OCI-LY3 (cell line): Measurements from ENCODE around the gene SYT1.

Experiments used
- EZH2phosphoT487 ChIP-seq: fragments of 200-600 bp; shearing (Covaris generic); IDR thresholded peaks from 2 replicates; pipeline ENCODE4 v1.6.1; 2018; ENCODE audit warnings: antibody characterized with exemption, mixed run types, low read depth
- TF ChIP-seq, protein P1 (sequence below): fragments of 200-600, 300-600 bp; sonication (generic); IDR thresholded peaks from 2 replicates; pipeline ENCODE4 v1.5.1; 2014; ENCODE audit warnings: antibody characterized with exemption, low read length, low read depth

DNA sequence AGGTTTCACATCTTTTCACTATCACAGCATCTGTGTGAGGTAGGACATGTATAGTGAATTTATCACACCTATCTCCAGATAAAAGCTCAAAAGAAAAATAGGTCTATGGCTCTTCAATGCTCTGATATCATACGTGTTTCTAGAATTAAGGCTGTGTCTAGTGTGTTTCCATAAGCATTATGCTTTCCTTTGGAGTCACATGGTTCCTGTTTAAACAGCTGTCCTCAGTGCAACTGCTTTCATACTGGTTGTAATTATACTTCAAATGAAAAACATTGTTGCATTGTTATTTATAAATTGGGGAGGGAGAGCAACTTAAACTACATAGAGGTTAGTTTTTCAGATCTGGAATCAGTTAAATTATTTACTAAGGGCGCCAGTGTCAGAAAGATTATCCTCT lies 151.6 kb downstream of the SYT1 start:
- TF ChIP-seq, protein P1, sequence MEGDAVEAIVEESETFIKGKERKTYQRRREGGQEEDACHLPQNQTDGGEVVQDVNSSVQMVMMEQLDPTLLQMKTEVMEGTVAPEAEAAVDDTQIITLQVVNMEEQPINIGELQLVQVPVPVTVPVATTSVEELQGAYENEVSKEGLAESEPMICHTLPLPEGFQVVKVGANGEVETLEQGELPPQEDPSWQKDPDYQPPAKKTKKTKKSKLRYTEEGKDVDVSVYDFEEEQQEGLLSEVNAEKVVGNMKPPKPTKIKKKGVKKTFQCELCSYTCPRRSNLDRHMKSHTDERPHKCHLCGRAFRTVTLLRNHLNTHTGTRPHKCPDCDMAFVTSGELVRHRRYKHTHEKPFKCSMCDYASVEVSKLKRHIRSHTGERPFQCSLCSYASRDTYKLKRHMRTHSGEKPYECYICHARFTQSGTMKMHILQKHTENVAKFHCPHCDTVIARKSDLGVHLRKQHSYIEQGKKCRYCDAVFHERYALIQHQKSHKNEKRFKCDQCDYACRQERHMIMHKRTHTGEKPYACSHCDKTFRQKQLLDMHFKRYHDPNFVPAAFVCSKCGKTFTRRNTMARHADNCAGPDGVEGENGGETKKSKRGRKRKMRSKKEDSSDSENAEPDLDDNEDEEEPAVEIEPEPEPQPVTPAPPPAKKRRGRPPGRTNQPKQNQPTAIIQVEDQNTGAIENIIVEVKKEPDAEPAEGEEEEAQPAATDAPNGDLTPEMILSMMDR, result no peak
- no peak for TF ChIP-seq EZH2phosphoT487
